Frontal cortex (tissue), 4 donors: ENCODE measurements around the gene PDIA5. TPM values are rescaled to one million over a fixed set of nuclear protein-coding genes. Genes with fewer than 3 reads are reported as not detected.

ENCODE experiments used
- DNase-seq, 2 donors: peaks; one replicate each; pipeline ENCODE4 v3.0.0; 2012; ENCODE audit warnings: low spot score in 2 of 2
- FAIRE-seq: peaks from 2 replicates; lab custom pipeline; 2012; peaks lifted over from hg19 to GRCh38; lab: Jason Lieb, UNC
- total RNA-seq: library from RNA; depleted of rRNA; stranded (reverse); fragments of >200 nt; gene quantifications from one replicate; pipeline ENCODE4 v1.2.3, GENCODE V29; 2014
- donor health status: control.
- donor health status: control.
- donor health status: control.

Gene PDIA5
- total RNA-seq, 1 donor from 2014 or later, result 2.0 TPM

GRCh38 chr3:123038751-123039150, 28.1 kb upstream of the PDIA5 start:
- DNase-seq, result no peak
- no peak for FAIRE-seq

- DNase-seq (no peak), FAIRE-seq (no peak)
Observed at GRCh38 chr3:123039178-123039577, 27.6 kb upstream of the PDIA5 start.

- DNase-seq (no peak), FAIRE-seq (no peak)
Observed at GRCh38 chr3:123042413-123042812, 24.4 kb upstream of the PDIA5 start.

- DNase-seq (no peak), FAIRE-seq (no peak)
Observed at GRCh38 chr3:123044981-123045763, 21.7 kb upstream of the PDIA5 start.

- FAIRE-seq (no peak), DNase-seq (no peak)
Observed at GRCh38 chr3:123046262-123047061, 20.4 kb upstream of the PDIA5 start.

GRCh38 chr3:123047062-123047319, 19.8 kb upstream of the PDIA5 start:
- no peak for FAIRE-seq
- no peak for DNase-seq

GRCh38 chr3:123048480-123049237, 18.2 kb upstream of the PDIA5 start:
- FAIRE-seq (no peak), DNase-seq (no peak)

- DNase-seq, result no peak
- no peak for FAIRE-seq
Observed at GRCh38 chr3:123050666-123051065, 16.2 kb upstream of the PDIA5 start.

GRCh38 chr3:123053107-123053506, 13.7 kb upstream of the PDIA5 start:
- FAIRE-seq (no peak), DNase-seq (no peak)

- DNase-seq (no peak), FAIRE-seq (no peak)
Observed at GRCh38 chr3:123054109-123054778, 12.6 kb upstream of the PDIA5 start.

- DNase-seq, result no peak
- FAIRE-seq, result no peak
Observed at GRCh38 chr3:123054931-123055330, 11.9 kb upstream of the PDIA5 start.

GRCh38 chr3:123055352-123055751, 11.5 kb upstream of the PDIA5 start:
- FAIRE-seq, result no peak

GRCh38 chr3:123058505-123058904, 8.3 kb upstream of the PDIA5 start:
- no peak for FAIRE-seq
- no peak for DNase-seq

More at GRCh38 chr3:123055352-123055751, 11.5 kb upstream of the PDIA5 start:
- no peak for DNase-seq

GRCh38 chr3:123060054-123060453, 6.8 kb upstream of the PDIA5 start:
- DNase-seq (no peak), FAIRE-seq (no peak)

- no peak for FAIRE-seq
- DNase-seq, result no peak
Observed at GRCh38 chr3:123061856-123062255, 5.0 kb upstream of the PDIA5 start.

- FAIRE-seq (no peak), DNase-seq (no peak)
Observed at GRCh38 chr3:123063034-123063433, 3.8 kb upstream of the PDIA5 start.

GRCh38 chr3:123064506-123064905, 2.3 kb upstream of the PDIA5 start:
- FAIRE-seq, result no peak

GRCh38 chr3:123064914-123065313, 1.9 kb upstream of the PDIA5 start:
- DNase-seq, result no peak
- FAIRE-seq, result no peak

More at GRCh38 chr3:123064506-123064905, 2.3 kb upstream of the PDIA5 start:
- DNase-seq, result no peak

GRCh38 chr3:123066599-123066895, 278 bp upstream of the PDIA5 start:
- DNase-seq (no peak), FAIRE-seq (no peak)
